Measurements from ENCODE around the gene NCMAP. TPM values are rescaled to one million over a fixed set of nuclear protein-coding genes. Genes with fewer than 3 reads are reported as not detected.

The NCMAP gene
- total and polyA plus RNA-seq, 2 of the 8 experiments (the other 6 are each of a cell fraction or from before 2014, with no cell fraction given), result 0.21 to 0.39 TPM

GRCh38 chr1:24639881-24640280, 84.0 kb downstream of the NCMAP start (continued):
- TF ChIP-seq SIX5 (IDR thresholded peaks at IDR 0.05; ENCODE audit: low read depth, low read length), result no peak
- no peak for TF ChIP-seq KDM4A (IDR thresholded peaks at IDR 0.05; ENCODE audit: low read depth, low read length, severe bottlenecking)
- no peak for TF ChIP-seq BCL11A (IDR thresholded peaks at IDR 0.05; ENCODE audit: low read depth in 2 of 2, low read length in 2 of 2)
- no peak for TF ChIP-seq USF2 (IDR thresholded peaks at IDR 0.05; ENCODE audit: low read length)
- no peak for TF ChIP-seq RXRA (IDR thresholded peaks at IDR 0.05; ENCODE audit: insufficient read depth, low read depth, low read length)
- no peak for TF ChIP-seq SRF (IDR thresholded peaks at IDR 0.05; ENCODE audit: low read depth, low read length)
- TF ChIP-seq E2F6 (IDR thresholded peaks at IDR 0.05), result no peak
- TF ChIP-seq MAFK (IDR thresholded peaks at IDR 0.05; ENCODE audit: low read depth, low read length), result no peak
- TF ChIP-seq CHD2 (IDR thresholded peaks at IDR 0.05; ENCODE audit: low read length), result no peak

All from H1 (cell line).